GM10847 (cell line): ENCODE results near the gene GP9.

Experiments
- POLR2A ChIP-seq: IDR thresholded peaks from 2 replicates; pipeline ENCODE4 v1.6.1; 2011; ENCODE audit not compliant: insufficient read length; ENCODE audit errors: extremely low read depth

Gene GP9

DNA sequence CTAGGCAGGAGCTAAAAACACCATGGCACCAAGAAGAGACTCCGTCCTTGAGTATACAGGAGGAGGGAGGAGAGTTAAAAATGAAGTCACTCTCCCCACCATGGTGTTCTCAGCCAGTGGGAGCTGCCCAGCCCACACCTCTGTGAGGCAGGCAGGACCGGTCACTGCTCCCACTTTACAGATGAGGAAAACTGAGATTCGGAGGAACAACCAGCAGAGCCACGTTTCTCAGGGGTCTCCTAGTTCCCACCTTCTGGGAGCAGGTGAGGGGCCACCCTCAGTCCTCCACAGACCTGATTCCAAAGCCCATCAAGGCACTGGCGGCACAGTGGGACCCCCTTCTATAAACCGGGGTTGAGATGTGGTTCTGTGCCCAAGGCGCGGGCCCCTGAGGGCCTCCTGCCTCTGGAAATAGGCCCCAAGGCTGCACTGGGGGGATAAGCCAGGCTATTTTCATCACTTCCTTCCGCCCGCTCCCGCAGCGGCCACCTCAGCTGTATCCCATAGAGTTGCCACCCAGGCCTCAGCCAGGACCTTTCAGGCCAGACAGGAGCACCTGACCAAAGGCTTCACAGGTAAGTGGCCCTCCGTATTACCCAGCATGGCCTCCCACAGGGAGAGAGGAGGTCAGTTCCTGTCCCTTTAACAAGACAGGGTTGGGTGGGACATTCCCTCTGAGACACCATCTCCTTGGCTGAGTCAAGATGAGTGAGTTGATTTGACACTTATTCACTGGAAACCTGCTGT lies at the start of gene GP9:
TSS of gene GP9 (plus strand) at position 504 of the 747 bp plus-strand sequence. CDS start 961 bp downstream, outside the sequence.
- no peak for TF ChIP-seq POLR2A

- no peak for TF ChIP-seq POLR2A
These were observed 47.1 kb upstream of the GP9 start for GRCh38 chr3:129013491-129013891.

- TF ChIP-seq POLR2A, result no peak
These were observed 46.4 kb upstream of the GP9 start for GRCh38 chr3:129014148-129014547.

GRCh38 chr3:129014793-129015345 lies 45.7 kb upstream of the GP9 start:
- TF ChIP-seq POLR2A, result no peak

GRCh38 chr3:129015388-129016105 lies 45.0 kb upstream of the GP9 start:
- TF ChIP-seq POLR2A, result no peak

DNA sequence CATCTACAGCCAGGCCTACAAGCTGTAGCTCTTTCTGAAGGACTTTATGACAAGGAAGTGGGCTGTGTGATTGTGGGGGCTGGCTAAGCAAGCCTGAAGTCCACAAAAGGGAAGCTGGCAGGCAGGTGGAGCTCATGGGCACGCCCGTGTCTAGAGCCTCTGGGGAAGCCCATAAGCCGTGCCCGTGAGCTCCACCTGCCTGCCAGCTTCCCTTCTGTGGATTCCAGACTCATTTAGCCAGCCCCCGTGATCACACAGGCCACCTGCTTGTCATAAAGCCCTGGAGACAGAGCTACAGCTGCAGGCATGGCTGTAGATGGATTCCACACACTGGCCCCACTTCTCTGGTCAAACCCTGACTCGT lies 44.2 kb upstream of the GP9 start:
- no peak for TF ChIP-seq POLR2A

- no peak for TF ChIP-seq POLR2A
These were observed 43.7 kb upstream of the GP9 start for GRCh38 chr3:129016720-129017483.

GRCh38 chr3:129017484-129017899 lies 43.1 kb upstream of the GP9 start:
- TF ChIP-seq POLR2A, result no peak

DNA sequence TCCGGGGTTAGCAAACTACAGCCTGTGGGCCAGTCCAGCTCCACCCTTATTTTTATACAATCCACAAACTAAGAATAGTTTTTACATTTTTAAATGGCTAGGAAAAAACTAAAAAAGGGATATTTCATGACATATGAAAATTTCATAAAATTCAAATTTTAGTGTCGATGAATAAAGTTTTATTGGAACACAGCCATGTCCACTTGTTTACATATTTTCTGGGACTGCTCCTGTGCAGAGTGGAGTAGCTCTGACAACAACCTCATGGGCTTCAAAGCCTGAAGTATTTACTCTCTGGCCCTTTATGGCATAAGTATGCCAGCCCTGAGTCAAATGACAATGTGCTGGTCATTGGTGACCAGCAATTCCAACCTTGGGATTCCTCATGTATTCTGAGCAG lies 42.3 kb upstream of the GP9 start:
- TF ChIP-seq POLR2A, result no peak

DNA sequence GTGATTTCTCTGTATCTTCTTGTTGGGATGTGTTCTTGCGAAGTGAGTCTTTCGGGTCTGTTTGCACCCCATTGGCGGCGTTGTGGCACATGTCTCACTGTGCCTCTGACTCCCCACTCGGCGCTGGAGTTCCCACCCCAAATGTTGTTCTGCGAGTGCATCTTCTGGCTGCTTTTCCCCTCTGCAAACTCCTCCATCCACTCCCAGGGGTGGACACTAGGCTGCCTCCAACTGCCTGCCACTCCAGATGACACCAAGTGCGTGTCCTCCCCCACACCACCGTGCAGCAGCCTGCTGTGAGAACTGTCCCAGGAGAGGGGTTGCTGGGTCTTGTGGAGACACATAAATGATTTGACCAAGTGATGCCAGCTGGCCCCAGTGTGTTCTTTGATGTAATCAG lies 41.8 kb upstream of the GP9 start:
- no peak for TF ChIP-seq POLR2A

DNA sequence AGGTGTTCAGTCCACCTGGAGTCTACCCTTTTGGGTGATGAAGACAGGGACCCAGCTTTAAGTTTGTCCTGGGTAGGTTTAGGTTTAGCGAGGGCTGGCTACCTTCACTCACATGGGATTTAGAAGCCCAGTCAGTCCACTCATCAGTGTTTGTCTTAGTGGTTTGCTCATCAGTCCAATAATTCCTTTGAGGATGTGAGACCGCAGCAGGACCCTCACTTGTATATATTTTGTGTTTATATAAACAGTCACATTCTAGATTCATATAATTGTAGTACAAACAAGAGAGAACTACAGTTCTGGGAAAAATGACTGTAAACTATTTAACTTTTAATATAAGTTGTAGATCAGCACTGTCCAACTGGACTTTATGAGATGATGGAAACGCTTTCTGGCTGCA lies 41.3 kb upstream of the GP9 start:
- TF ChIP-seq POLR2A, result no peak

GRCh38 chr3:129020691-129021090 lies 39.9 kb upstream of the GP9 start:
- no peak for TF ChIP-seq POLR2A

- TF ChIP-seq POLR2A, result no peak
These were observed 39.4 kb upstream of the GP9 start for GRCh38 chr3:129021140-129021551.

GRCh38 chr3:129022114-129023007 lies 38.2 kb upstream of the GP9 start:
- no peak for TF ChIP-seq POLR2A

DNA sequence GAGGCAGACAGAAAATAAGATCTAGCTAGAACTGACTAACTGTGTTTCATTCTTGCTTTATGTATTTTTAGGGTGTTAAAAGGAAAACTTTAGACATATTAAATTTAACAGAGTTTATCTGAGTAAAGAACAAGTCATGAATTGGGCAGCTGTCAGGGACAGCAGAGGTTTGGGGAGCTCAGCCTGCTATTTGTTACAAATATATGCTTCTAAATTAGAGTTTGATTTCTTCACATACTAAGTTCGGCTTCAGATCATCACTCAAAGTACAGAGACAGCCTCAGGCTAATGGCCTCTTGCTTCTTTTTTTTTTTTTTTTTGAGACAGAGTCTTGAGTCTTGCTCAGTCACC lies 37.6 kb upstream of the GP9 start:
- no peak for TF ChIP-seq POLR2A
